AG10803 (cell line): Measurements from ENCODE around the gene PXN.

Experiments used
- DNase-seq: peaks from one replicate; pipeline ENCODE4 v3.0.0; 2010; ENCODE audit warnings: low read depth
- H3K4me3 ChIP-seq: 2 replicates; pipeline ENCODE4 v1.5.1; 2011; ENCODE audit warnings: mild to moderate bottlenecking, low read length, control low read depth
- TF ChIP-seq, protein P1 (sequence below): conservative IDR thresholded peaks from 2 replicates; pipeline ENCODE4 v1.5.1; 2011; ENCODE audit warnings: mild to moderate bottlenecking, low read length, control low read depth, inconsistent platforms

The PXN gene

DNA sequence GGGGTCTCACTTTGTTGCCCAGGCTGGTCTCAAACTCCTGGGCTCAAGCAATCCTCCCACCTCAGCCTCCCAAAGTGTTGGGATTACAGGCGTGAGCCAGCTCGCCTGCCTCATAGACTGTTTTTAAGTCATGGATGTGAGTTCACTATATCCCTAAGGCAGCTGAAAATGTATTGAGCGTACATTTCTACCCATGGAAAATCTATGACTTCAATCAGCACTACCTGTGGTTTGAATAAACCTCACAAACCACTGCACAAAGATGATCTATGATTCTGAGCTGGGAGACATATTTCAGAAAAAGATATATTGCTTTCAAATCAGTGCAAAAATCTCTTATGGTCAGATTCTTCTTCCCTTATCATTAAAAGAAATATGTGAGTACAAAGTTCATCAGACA is 93.5 kb downstream of the PXN start:
- TF ChIP-seq, protein P1, sequence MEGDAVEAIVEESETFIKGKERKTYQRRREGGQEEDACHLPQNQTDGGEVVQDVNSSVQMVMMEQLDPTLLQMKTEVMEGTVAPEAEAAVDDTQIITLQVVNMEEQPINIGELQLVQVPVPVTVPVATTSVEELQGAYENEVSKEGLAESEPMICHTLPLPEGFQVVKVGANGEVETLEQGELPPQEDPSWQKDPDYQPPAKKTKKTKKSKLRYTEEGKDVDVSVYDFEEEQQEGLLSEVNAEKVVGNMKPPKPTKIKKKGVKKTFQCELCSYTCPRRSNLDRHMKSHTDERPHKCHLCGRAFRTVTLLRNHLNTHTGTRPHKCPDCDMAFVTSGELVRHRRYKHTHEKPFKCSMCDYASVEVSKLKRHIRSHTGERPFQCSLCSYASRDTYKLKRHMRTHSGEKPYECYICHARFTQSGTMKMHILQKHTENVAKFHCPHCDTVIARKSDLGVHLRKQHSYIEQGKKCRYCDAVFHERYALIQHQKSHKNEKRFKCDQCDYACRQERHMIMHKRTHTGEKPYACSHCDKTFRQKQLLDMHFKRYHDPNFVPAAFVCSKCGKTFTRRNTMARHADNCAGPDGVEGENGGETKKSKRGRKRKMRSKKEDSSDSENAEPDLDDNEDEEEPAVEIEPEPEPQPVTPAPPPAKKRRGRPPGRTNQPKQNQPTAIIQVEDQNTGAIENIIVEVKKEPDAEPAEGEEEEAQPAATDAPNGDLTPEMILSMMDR, result no peak
- no peak overlapping the region for H3K4me3 ChIP-seq
- DNase-seq, result no peak

DNA sequence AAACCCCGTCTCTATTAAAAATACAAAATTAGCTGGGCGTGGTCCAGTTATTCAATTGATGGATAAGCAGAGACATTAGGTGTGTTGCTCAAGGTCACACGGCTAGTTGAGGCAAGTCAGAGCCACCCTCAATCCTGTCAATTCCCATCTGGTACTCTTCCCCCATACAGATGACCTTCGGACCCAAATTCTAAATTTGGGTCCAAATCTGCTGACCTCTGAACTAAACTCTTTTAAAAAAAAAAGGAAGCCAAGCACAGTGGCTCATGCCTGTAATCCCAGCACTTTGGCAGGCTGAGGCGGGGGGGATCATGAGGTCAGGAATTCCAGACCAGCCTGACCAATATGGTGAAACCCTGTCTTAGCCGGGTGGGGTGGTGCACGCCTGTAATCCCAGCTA is 94.9 kb downstream of the PXN start:
- DNase-seq, result no peak
- TF ChIP-seq, protein P1, result no peak
- H3K4me3 ChIP-seq, result no peak overlapping the region

DNA sequence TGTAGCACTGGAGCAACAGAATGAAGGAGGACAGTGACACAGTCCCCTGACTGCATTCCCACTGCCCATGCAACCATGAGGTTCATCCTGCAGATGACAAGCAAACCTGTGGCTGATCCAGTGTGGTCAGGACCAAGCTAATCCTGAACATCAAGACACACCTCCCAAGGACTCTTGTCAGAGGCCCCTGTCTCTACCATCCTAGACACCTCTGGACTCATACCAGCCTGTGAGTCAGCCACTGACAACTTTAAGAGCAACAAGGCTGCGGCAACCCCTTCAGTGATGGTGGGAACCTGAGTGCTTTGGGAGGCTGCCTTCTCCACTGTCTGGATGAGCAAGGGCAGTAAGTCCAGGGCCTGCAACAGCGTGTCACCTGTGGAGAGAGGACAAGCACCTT is 95.6 kb downstream of the PXN start:
- TF ChIP-seq, protein P1, result no peak
- no peak for DNase-seq
- H3K4me3 ChIP-seq, result no peak overlapping the region

DNA sequence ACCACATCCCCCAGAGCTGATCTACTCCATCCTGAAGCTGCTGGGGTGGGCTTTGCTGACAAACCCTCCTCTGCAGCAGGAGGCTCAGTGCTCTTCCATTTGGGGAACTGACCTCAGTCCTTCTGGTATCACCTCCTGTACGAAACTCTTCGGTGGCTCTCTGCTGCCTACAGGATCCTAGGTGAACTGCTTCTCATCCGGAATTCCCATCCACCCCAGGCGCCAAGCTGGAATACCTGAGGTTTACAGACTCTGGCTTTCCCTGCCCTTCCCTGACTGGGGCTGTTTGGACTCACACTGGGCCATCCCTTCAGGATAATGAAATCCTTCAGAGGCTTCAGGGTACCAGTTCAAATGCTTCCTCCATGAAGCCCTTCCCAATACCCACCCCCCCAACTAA is 97.2 kb downstream of the PXN start:
- TF ChIP-seq, protein P1, result no peak
- DNase-seq, result no peak
- no peak overlapping the region for H3K4me3 ChIP-seq

DNA sequence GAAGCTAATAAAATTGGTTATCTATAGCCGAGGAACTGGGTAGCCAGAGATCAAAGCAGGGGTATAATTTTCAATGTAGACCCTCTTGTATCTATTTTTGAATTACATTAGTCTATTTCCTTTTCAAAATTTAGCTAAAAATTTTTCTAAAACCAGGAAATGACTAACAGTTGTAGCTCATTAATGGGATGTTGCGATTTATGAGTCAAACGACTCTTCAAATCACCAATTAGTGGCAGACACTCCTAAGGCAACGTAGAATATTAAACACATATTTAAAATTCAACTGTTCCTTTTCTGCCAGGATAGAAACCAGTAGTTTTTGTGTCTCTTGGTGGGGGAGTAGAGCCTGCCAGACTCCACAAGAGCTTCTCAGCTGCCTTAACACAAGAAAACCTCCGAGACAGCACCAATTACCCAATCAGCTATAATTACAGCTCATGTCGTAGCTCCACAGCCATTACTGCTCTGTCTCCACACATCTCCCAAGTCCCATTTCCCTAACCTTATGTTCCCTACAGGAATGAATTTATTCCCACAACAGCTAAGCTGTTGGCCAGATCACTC is 97.9 kb downstream of the PXN start:
- TF ChIP-seq, protein P1, result no peak
- no peak overlapping the region for H3K4me3 ChIP-seq
- DNase-seq, result peak; percentile 8

DNA sequence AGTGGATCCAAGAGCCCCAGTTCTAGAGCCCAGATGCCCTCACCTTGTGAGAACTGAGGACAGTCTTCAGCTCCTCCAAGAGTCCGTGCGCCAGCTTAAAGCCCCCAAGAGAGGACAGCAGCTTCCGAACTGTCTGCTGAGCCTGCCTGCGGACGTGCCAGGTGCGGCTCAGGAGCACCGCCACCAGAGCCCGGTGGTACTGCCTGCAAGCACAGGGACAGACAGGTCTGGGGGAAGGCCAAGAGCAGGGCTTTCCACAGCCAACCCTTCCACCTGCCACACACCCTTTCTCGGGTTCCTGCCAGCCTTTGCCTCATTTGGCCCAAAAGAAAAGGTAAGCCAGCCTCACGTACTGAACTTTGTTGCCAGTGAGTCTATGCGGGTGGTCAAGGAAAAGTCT is 101.2 kb downstream of the PXN start:
- no peak overlapping the region for H3K4me3 ChIP-seq
- TF ChIP-seq, protein P1, result no peak
- DNase-seq, result no peak

DNA sequence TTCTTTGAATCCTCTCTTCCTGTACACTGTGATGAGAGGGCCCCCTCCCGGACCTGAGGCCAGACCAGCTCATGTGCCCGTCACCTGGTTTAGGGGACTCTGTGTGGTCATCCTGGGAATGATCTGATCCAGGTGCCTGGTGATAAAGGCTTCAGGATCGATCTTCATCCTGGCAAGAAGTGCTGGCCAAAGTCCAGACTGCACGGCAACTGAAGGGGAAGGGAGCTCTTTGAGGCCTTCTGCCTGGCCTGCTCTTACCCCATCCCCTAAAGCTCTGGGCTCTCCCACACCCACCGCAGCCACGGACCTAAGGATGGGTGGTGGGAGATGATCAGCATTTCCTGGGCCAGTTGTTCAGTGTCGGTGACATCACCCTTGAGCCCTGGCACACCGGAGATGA is 102.8 kb downstream of the PXN start:
- TF ChIP-seq, protein P1, result no peak
- DNase-seq, result no peak
- no peak overlapping the region for H3K4me3 ChIP-seq
